ENCODE results near the gene RASGEF1C.

- TF ChIP-seq POLR2A (IDR thresholded peaks at IDR 0.05; ENCODE audit: low read depth): no peak
- TF ChIP-seq CTCF (IDR thresholded peaks at IDR 0.05): no peak
These were observed 14.3 kb downstream of the RASGEF1C start for GRCh38 chr5:180194410-180195345.
